A549 treated with DMSO at 1 μM for 4 hours (cell line): ENCODE results near the gene CEP250. TPM values are rescaled to one million over a fixed set of nuclear protein-coding genes. Genes with fewer than 3 reads are reported as not detected.

ENCODE experiments used
- total RNA-seq: library from RNA; stranded (reverse); fragments of 200-300 nt; extraction: Qiagen RNA extraction; gene quantifications from 5 replicates; pipeline ENCODE4 v1.2.3, GENCODE V29; 2022; ENCODE audit warnings: low read depth

The CEP250 gene
- total RNA-seq = 23.6 to 33.8 TPM (median 30.0 TPM) in 5 replicates

GRCh38 chr20:35454881-35455609, at the start of gene CEP250:
CEP250 (plus strand) TSS chr20:35455598; CDS start chr20:35462368, 6,770 bp downstream.

GRCh38 chr20:35529552-35529951, 74.2 kb downstream of the CEP250 start, which contains the start of gene C20orf173:
C20orf173 (minus strand) TSS chr20:35529652; CDS start chr20:35529373, 279 bp downstream.

DNA sequence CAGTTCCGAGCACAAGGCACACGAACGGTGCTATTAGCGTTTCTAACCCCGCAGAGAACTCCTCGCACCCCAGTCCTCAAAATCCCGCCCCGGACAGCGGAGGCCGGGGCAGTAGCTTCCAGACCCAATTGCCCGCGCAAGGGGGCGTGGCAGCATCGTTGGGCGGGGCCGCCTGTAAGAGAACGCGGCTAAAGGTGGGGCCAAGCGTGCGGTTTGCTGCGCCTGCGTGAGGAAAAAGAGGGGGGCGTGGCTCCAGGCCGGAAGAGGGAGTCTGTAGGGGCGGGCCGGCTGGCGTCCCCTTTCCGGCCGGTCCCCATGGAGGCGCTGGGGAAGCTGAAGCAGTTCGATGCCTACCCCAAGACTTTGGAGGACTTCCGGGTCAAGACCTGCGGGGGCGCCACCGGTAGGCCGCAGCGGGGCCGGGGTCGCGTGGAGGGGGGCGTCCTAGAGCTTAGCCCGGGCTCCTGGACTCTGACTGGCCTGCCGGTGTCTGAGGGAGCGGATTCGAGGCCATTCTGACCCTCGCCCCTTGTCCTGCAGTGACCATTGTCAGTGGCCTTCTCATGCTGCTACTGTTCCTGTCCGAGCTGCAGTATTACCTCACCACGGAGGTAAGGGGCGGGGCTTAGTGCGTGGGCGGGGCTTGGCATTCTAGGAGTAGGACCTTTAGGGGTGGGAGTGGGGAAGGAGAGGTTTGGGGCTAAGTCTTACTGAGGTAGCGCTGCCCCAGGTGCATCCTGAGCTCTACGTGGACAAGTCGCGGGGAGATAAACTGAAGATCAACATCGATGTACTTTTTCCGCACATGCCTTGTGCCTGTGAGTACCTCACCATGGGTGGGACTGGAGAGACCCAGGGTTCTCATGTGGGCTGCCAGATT, 86.6 kb downstream of the CEP250 start, which contains the start of gene ERGIC3:
ERGIC3 (plus strand) TSS at position 296 of the 880 bp plus-strand sequence; CDS start at position 316, 20 bp downstream.

Other genes starting within 250 kb of the CEP250 start
- 18.1 to 20.7 TPM (median 19.9 TPM) in 5 replicates for gene MMP24, start 228.9 kb upstream of the CEP250 start, total RNA-seq
- gene MMP24OS, start 177.5 kb upstream of the CEP250 start, total RNA-seq = 52.7 to 82.4 TPM (median 71.4 TPM) in 5 replicates
- 362 to 409 TPM (median 372 TPM) in 5 replicates for gene EIF6, start 170.8 kb upstream of the CEP250 start, total RNA-seq
- gene FAM83C, start 163.2 kb upstream of the CEP250 start, total RNA-seq = 0.02 to 0.06 TPM in 2 of 5 replicates, not detected in the others
- gene UQCC1, start 43.6 kb upstream of the CEP250 start, total RNA-seq = 30.4 to 37.1 TPM (median 35.1 TPM) in 5 replicates
- 0.03 TPM in 1 of 5 replicates, not detected in the others for gene GDF5, start 17.4 kb upstream of the CEP250 start, total RNA-seq
- gene C20orf173, start 74.1 kb downstream of the CEP250 start, total RNA-seq = not detected in 5 replicates
- 231 to 244 TPM (median 237 TPM) in 5 replicates for gene ERGIC3, start 86.5 kb downstream of the CEP250 start, total RNA-seq
- gene SPAG4, start 160.2 kb downstream of the CEP250 start, total RNA-seq = 3.0 to 5.2 TPM (median 4.8 TPM) in 5 replicates
- gene CPNE1, start 209.3 kb downstream of the CEP250 start, total RNA-seq = 186 to 230 TPM (median 216 TPM) in 5 replicates
- 85.5 to 93.3 TPM (median 88.4 TPM) in 5 replicates for gene RBM12, start 209.3 kb downstream of the CEP250 start, total RNA-seq
- 22.5 to 38.1 TPM (median 36.8 TPM) in 5 replicates for gene NFS1, start 243.8 kb downstream of the CEP250 start, total RNA-seq
- gene ROMO1, start 243.8 kb downstream of the CEP250 start, total RNA-seq = 323 to 402 TPM (median 335 TPM) in 5 replicates